Mesendoderm (in vitro differentiated cells): ENCODE data around the gene ATF6.

Source experiments
- DNase-seq: peaks from one replicate; pipeline ENCODE4 v3.0.0; 2013
- H2AK5ac ChIP-seq: 2 replicates; pipeline ENCODE4 v1.6.1; 2013; ENCODE audit warnings: low read length, inconsistent platforms
- H2BK120ac ChIP-seq: 2 replicates; pipeline ENCODE4 v1.6.1; 2013; ENCODE audit warnings: low read depth, mild to moderate bottlenecking, low read length, moderate library complexity, mixed read lengths
- H2BK15ac ChIP-seq: replicated peaks from 2 replicates; pipeline ENCODE4 v1.6.1; 2013; ENCODE audit warnings: low read depth, mild to moderate bottlenecking, moderate library complexity
- H2BK5ac ChIP-seq: 2 replicates; pipeline ENCODE4 v1.6.1; 2013; ENCODE audit warnings: low read length, inconsistent platforms
- H3K18ac ChIP-seq: 2 replicates; pipeline ENCODE4 v1.6.1; 2013; ENCODE audit warnings: mild to moderate bottlenecking, low read length, mixed read lengths
- H3K23ac ChIP-seq: one replicate; pipeline ENCODE4 v1.6.1; 2013; ENCODE audit warnings: low read length
- H3K27ac ChIP-seq: 2 replicates; pipeline ENCODE4 v1.5.1; 2013; ENCODE audit warnings: low read depth, mild to moderate bottlenecking, inconsistent platforms, low read length, moderate library complexity
- H3K27me3 ChIP-seq: 2 replicates; pipeline ENCODE4 v1.6.1; 2013; ENCODE audit warnings: low read length, control low read depth, mild to moderate bottlenecking, inconsistent platforms; ENCODE audit not compliant: insufficient read depth, poor library complexity
- H3K36me3 ChIP-seq: 2 replicates; pipeline ENCODE4 v1.6.1; 2013; ENCODE audit warnings: low read length, inconsistent platforms; ENCODE audit not compliant: control insufficient read depth, insufficient read depth
- H3K4ac ChIP-seq: one replicate; pipeline ENCODE4 v1.6.1; 2013; ENCODE audit warnings: low read depth, mild to moderate bottlenecking, low read length, moderate library complexity
- H3K4me1 ChIP-seq: 2 replicates; pipeline ENCODE4 v1.6.1; 2013; ENCODE audit warnings: low read depth, low read length, inconsistent platforms; ENCODE audit not compliant: control insufficient read depth
- H3K4me2 ChIP-seq: 2 replicates; pipeline ENCODE4 v1.6.1; 2013; ENCODE audit warnings: low read length
- H3K4me3 ChIP-seq: 2 replicates; pipeline ENCODE4 v1.5.1; 2013; ENCODE audit warnings: mild to moderate bottlenecking, low read length
- H3K56ac ChIP-seq: one replicate; pipeline ENCODE4 v1.6.1; 2013; ENCODE audit warnings: low read length
- H3K79me1 ChIP-seq: 2 replicates; pipeline ENCODE4 v1.6.1; 2013; ENCODE audit warnings: low read length, inconsistent platforms
- H3K79me2 ChIP-seq: 2 replicates; pipeline ENCODE4 v1.6.1; 2013; ENCODE audit warnings: mild to moderate bottlenecking, low read length; ENCODE audit not compliant: control insufficient read depth, insufficient read depth
- H3K9ac ChIP-seq: 2 replicates; pipeline ENCODE4 v1.6.1; 2013; ENCODE audit warnings: low read length, inconsistent platforms
- H4K5ac ChIP-seq: one replicate; pipeline ENCODE4 v1.6.1; 2013; ENCODE audit warnings: low read length
- H4K8ac ChIP-seq: one replicate; pipeline ENCODE4 v1.6.1; 2013; ENCODE audit warnings: low read depth, mild to moderate bottlenecking, control low read depth, low read length, moderate library complexity
- WGBS: extraction: QIAGEN DNeasy Blood & Tissue Kit; methylation state at CpG from one replicate; pipeline ENCODE4 v1.1.7; 2013; ENCODE audit warnings: low lambda C conversion rate, missing lambda C conversion rate; ENCODE audit not compliant: insufficient coverage; ENCODE audit errors: extremely low coverage; 5-methylcytosine and 5-hydroxymethylcytosine counted together

The ATF6 gene

GRCh38 chr1:161778522-161778921, 12.4 kb downstream of the ATF6 start:
- H2BK5ac ChIP-seq: no peak overlapping the region
- DNase-seq: no peak
- no peak overlapping the region for H3K9ac ChIP-seq
- no peaks in the 10 kb centered on the region for H3K4me1 ChIP-seq
- H3K4me2 ChIP-seq: no peak overlapping the region
- WGBS: no CpG with 5 or more reads among the region's 1 CpG
- no peaks in the 10 kb centered on the region for H3K27me3 ChIP-seq
- H3K18ac ChIP-seq: no peak overlapping the region
- H3K27ac ChIP-seq: no peak overlapping the region
- no peak overlapping the region for H2BK15ac ChIP-seq
- H3K4me3 ChIP-seq: no peak overlapping the region
- no peak overlapping the region for H3K23ac ChIP-seq
- H4K8ac ChIP-seq: no peak overlapping the region
- no peaks in the 10 kb centered on the region for H3K36me3 ChIP-seq
- no peak overlapping the region for H3K56ac ChIP-seq
- no peak overlapping the region for H4K5ac ChIP-seq
- H2AK5ac ChIP-seq: no peak overlapping the region
- no peaks in the 10 kb centered on the region for H3K79me2 ChIP-seq
- H2BK120ac ChIP-seq: no peak overlapping the region
- H3K4ac ChIP-seq: no peak overlapping the region
- peaks cover 2% of the 10 kb centered on the region for H3K79me1 ChIP-seq

GRCh38 chr1:161779393-161779792, 13.3 kb downstream of the ATF6 start:
- no CpG with 5 or more reads among the region's 2 CpGs for WGBS
- Histone ChIP-seq H4K8ac (no peak overlapping the region), H3K9ac (no peak overlapping the region), H3K36me3 (no peaks in the 10 kb centered on the region), H3K56ac (no peak overlapping the region), H2BK120ac (no peak overlapping the region), H3K27ac (no peak overlapping the region), H2BK15ac (no peak overlapping the region), H3K4ac (no peak overlapping the region), H3K4me1 (no peaks in the 10 kb centered on the region), H2BK5ac (no peak overlapping the region), H4K5ac (no peak overlapping the region), H3K23ac (no peak overlapping the region), H3K4me2 (no peak overlapping the region), H3K27me3 (no peaks in the 10 kb centered on the region), H3K4me3 (no peak overlapping the region), H3K79me1 (peaks cover 2% of the 10 kb centered on the region), H3K79me2 (no peaks in the 10 kb centered on the region), H2AK5ac (no peak overlapping the region), H3K18ac (no peak overlapping the region)
- no peak for DNase-seq

- no peak overlapping the region for H2AK5ac ChIP-seq
- no peaks in the 10 kb centered on the region for H3K27me3 ChIP-seq
- H3K56ac ChIP-seq: no peak overlapping the region
- H2BK15ac ChIP-seq: no peak overlapping the region
- no peak overlapping the region for H3K9ac ChIP-seq
- no peak overlapping the region for H3K23ac ChIP-seq
- no peaks in the 10 kb centered on the region for H3K36me3 ChIP-seq
- H2BK5ac ChIP-seq: no peak overlapping the region
- H3K4me3 ChIP-seq: no peak overlapping the region
- H3K79me1 ChIP-seq: no peaks in the 10 kb centered on the region
- H3K79me2 ChIP-seq: no peaks in the 10 kb centered on the region
- H4K8ac ChIP-seq: no peak overlapping the region
- H3K27ac ChIP-seq: no peak overlapping the region
- no peak overlapping the region for H3K4ac ChIP-seq
- H3K18ac ChIP-seq: no peak overlapping the region
- DNase-seq: no peak
- no peaks in the 10 kb centered on the region for H3K4me1 ChIP-seq
- no peak overlapping the region for H3K4me2 ChIP-seq
- no peak overlapping the region for H2BK120ac ChIP-seq
- no peak overlapping the region for H4K5ac ChIP-seq
These were observed 15.9 kb downstream of the ATF6 start for GRCh38 chr1:161781995-161782394.

GRCh38 chr1:161782886-161783285, 16.8 kb downstream of the ATF6 start:
- Histone ChIP-seq H4K8ac (no peak overlapping the region), H3K4ac (no peak overlapping the region), H3K9ac (no peak overlapping the region), H4K5ac (no peak overlapping the region), H3K18ac (no peak overlapping the region), H3K27ac (no peak overlapping the region), H3K56ac (no peak overlapping the region), H3K79me1 (no peaks in the 10 kb centered on the region), H3K23ac (no peak overlapping the region), H2BK15ac (no peak overlapping the region), H3K27me3 (no peaks in the 10 kb centered on the region), H3K4me1 (no peaks in the 10 kb centered on the region), H3K4me2 (no peak overlapping the region), H3K4me3 (no peak overlapping the region), H2AK5ac (no peak overlapping the region), H2BK120ac (no peak overlapping the region), H3K79me2 (no peaks in the 10 kb centered on the region), H2BK5ac (no peak overlapping the region), H3K36me3 (no peaks in the 10 kb centered on the region)
- WGBS: no CpG with 5 or more reads among the region's 4 CpGs
- no peak for DNase-seq

GRCh38 chr1:161784968-161785367, 18.8 kb downstream of the ATF6 start:
- Histone ChIP-seq H3K56ac (no peak overlapping the region), H3K23ac (no peak overlapping the region), H3K4me1 (no peaks in the 10 kb centered on the region), H4K5ac (no peak overlapping the region), H2AK5ac (no peak overlapping the region), H2BK120ac (no peak overlapping the region), H2BK15ac (no peak overlapping the region), H3K4me2 (no peak overlapping the region), H3K27ac (no peak overlapping the region), H3K36me3 (no peaks in the 10 kb centered on the region), H3K79me2 (no peaks in the 10 kb centered on the region), H3K79me1 (no peaks in the 10 kb centered on the region), H3K4me3 (no peak overlapping the region), H3K9ac (no peak overlapping the region), H3K4ac (no peak overlapping the region), H2BK5ac (no peak overlapping the region), H3K18ac (no peak overlapping the region), H3K27me3 (no peaks in the 10 kb centered on the region), H4K8ac (no peak overlapping the region)
- no peak for DNase-seq
- WGBS: no CpG with 5 or more reads among the region's 1 CpG

GRCh38 chr1:161787355-161787754, 21.2 kb downstream of the ATF6 start:
- no peak overlapping the region for H3K9ac ChIP-seq
- H3K23ac ChIP-seq: no peak overlapping the region
- no peak overlapping the region for H3K27ac ChIP-seq
- H3K18ac ChIP-seq: no peak overlapping the region
- H3K27me3 ChIP-seq: no peaks in the 10 kb centered on the region
- no peak overlapping the region for H3K56ac ChIP-seq
- WGBS: no CpG with 5 or more reads among the region's 4 CpGs
- no peak overlapping the region for H2BK15ac ChIP-seq
- H3K4ac ChIP-seq: no peak overlapping the region
- H2BK5ac ChIP-seq: no peak overlapping the region
- H4K8ac ChIP-seq: no peak overlapping the region
- no peak overlapping the region for H4K5ac ChIP-seq
- no peaks in the 10 kb centered on the region for H3K4me1 ChIP-seq
- DNase-seq: no peak
- no peak overlapping the region for H2AK5ac ChIP-seq
- no peaks in the 10 kb centered on the region for H3K36me3 ChIP-seq
- H3K79me2 ChIP-seq: no peaks in the 10 kb centered on the region
- no peak overlapping the region for H2BK120ac ChIP-seq
- no peak overlapping the region for H3K4me2 ChIP-seq
- H3K4me3 ChIP-seq: no peak overlapping the region
- H3K79me1 ChIP-seq: no peaks in the 10 kb centered on the region
